Measurements from ENCODE around the gene ZBTB40. TPM values are rescaled to one million over a fixed set of nuclear protein-coding genes. Genes with fewer than 3 reads are reported as not detected.

The ZBTB40 gene
- total RNA-seq, 1 donor from 2014 or later, result 13.0 TPM

GRCh38 chr1:22442212-22442894 is 9.3 kb upstream of the ZBTB40 start:
- no peak for TF ChIP-seq CTCF (IDR thresholded peaks at IDR 0.05)
- Histone ChIP-seq H3K4me3 (no peak overlapping the region), H3K27ac (no peak overlapping the region), H3K36me3 (no peaks in the 10 kb centered on the region), H3K27me3 (no peaks in the 10 kb centered on the region), H3K4me1 (no peaks in the 10 kb centered on the region), H3K9me3 (peaks cover 0 to 19% of the 10 kb centered on the region in 2 donors)
- intact Hi-C loops (cut with DNase I), result no loop called here
- DNase-seq (ENCODE audit: low spot score in 2 of 2), result no peak

GRCh38 chr1:22443332-22443731 is 8.3 kb upstream of the ZBTB40 start:
- DNase-seq (ENCODE audit: low spot score in 2 of 2), result no peak
- Histone ChIP-seq H3K4me3 (no peak overlapping the region), H3K27ac (no peak overlapping the region), H3K27me3 (no peaks in the 10 kb centered on the region), H3K4me1 (no peaks in the 10 kb centered on the region), H3K36me3 (no peaks in the 10 kb centered on the region), H3K9me3 (peaks cover 0 to 19% of the 10 kb centered on the region in 2 donors)
- intact Hi-C loops (cut with DNase I), result no loop called here
- TF ChIP-seq CTCF (IDR thresholded peaks at IDR 0.05), result no peak

GRCh38 chr1:22444856-22445255 is 6.8 kb upstream of the ZBTB40 start:
- intact Hi-C loops (cut with DNase I), result no loop called here
- H3K27me3 ChIP-seq, result no peaks in the 10 kb centered on the region
- peaks cover 0 to 12% of the 10 kb centered on the region in 2 donors for H3K9me3 ChIP-seq
- no peak for TF ChIP-seq CTCF (IDR thresholded peaks at IDR 0.05)
- H3K36me3 ChIP-seq, result no peaks in the 10 kb centered on the region
- no peak overlapping the region for H3K27ac ChIP-seq
- H3K4me3 ChIP-seq, result no peak overlapping the region
- H3K4me1 ChIP-seq, result no peaks in the 10 kb centered on the region
- DNase-seq (ENCODE audit: low spot score in 2 of 2), result no peak

- H3K27me3 ChIP-seq, result no peaks in the 10 kb centered on the region
- no peaks in the 10 kb centered on the region for H3K9me3 ChIP-seq
- peak overlapping the region; percentile 63 to 72 for H3K27ac ChIP-seq
- no peak for TF ChIP-seq CTCF (IDR thresholded peaks at IDR 0.05)
- peak in 1 of 2 donors; percentile 68 for DNase-seq (ENCODE audit: low spot score in 2 of 2)
- H3K4me1 ChIP-seq, result peaks cover 0 to 2% of the 10 kb centered on the region in 2 donors
- intact Hi-C loops (cut with DNase I), result no loop called here
- no peak overlapping the region for H3K4me3 ChIP-seq
- no peaks in the 10 kb centered on the region for H3K36me3 ChIP-seq
These were observed 4.0 kb upstream of the ZBTB40 start for GRCh38 chr1:22447621-22448111.

- no peak overlapping the region for H3K4me3 ChIP-seq
- H3K27ac ChIP-seq, result no peak overlapping the region
- peaks cover 4 to 17% of the 10 kb centered on the region in 2 donors for H3K4me1 ChIP-seq
- no peak for DNase-seq (ENCODE audit: low spot score in 2 of 2)
- intact Hi-C loops (cut with DNase I), result loop anchor here (2.0 to 10.0 kb wide), 2 partner anchors 61 to 1665 kb away; partner anchors contain the start of gene HP1BP3
- no peaks in the 10 kb centered on the region for H3K9me3 ChIP-seq
- no peaks in the 10 kb centered on the region for H3K27me3 ChIP-seq
- no peak for TF ChIP-seq CTCF (IDR thresholded peaks at IDR 0.05)
- no peaks in the 10 kb centered on the region for H3K36me3 ChIP-seq
These were observed 2.0 kb upstream of the ZBTB40 start for GRCh38 chr1:22449636-22450035.
